RWPE1 (cell line): Measurements from ENCODE around the gene RTN4RL1.

Experiments
- CTCF ChIA-PET: fragments of 350-600 bp; sonication (Branson Sonifier 250); formaldehyde crosslinking; extraction: SDS; loops from one replicate; lab custom pipeline; 2021; lab: Yijun Ruan, JAX
- POLR2A ChIA-PET: fragments of 400-600 bp; formaldehyde crosslinking; extraction: SDS; loops from one replicate; lab custom pipeline; 2020; ENCODE audit warnings: antibody characterized with exemption; ENCODE audit not compliant: low non-redundant PET; lab: Yijun Ruan, JAX
- DNase-seq: peaks from one replicate; pipeline ENCODE4 v3.0.0; 2012; ENCODE audit warnings: low spot score
- H3K27ac ChIP-seq: fragments of 450-650 bp; 2 replicates; pipeline ENCODE4 v1.5.1; 2017
- TF ChIP-seq, protein P1 (sequence below): fragments of 450-650 bp; conservative IDR thresholded peaks from 2 replicates; pipeline ENCODE4 v1.5.1; 2017; ENCODE audit warnings: low read depth, mild to moderate bottlenecking

The RTN4RL1 gene

DNA sequence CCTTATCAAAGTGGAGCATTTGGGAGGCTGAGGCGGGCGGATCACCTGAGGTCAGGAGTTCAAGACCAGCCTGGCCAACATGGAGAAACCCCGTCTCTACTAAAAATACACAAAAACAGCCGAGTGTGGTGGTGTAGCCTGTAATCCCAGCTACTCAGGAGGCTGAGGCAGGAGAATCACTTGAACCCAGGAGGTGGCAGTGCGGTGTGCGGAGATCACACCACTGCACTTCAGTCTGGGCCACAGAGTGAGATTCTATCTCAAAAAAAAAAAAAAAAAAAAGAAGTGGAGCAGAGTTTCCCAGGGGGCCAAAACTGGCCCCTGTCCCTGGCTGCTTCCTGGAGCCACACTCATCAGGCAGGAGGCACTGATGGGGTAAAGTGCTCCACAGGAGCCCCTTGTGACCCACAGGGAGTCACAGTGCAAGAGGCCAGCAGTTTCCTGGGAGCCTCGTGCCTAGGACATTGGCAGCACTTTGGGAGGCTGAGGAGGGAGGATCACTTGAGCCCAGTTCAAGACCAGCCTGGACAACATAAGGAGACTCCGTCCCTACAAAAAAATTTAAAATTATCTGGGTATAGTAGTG lies 44.4 kb downstream of the RTN4RL1 start:
- ChIA-PET CTCF (no interaction called here), POLR2A (no interaction called here)
- TF ChIP-seq, protein P1, sequence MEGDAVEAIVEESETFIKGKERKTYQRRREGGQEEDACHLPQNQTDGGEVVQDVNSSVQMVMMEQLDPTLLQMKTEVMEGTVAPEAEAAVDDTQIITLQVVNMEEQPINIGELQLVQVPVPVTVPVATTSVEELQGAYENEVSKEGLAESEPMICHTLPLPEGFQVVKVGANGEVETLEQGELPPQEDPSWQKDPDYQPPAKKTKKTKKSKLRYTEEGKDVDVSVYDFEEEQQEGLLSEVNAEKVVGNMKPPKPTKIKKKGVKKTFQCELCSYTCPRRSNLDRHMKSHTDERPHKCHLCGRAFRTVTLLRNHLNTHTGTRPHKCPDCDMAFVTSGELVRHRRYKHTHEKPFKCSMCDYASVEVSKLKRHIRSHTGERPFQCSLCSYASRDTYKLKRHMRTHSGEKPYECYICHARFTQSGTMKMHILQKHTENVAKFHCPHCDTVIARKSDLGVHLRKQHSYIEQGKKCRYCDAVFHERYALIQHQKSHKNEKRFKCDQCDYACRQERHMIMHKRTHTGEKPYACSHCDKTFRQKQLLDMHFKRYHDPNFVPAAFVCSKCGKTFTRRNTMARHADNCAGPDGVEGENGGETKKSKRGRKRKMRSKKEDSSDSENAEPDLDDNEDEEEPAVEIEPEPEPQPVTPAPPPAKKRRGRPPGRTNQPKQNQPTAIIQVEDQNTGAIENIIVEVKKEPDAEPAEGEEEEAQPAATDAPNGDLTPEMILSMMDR = no peak
- no peak for DNase-seq
- peak overlapping the region; percentile 93 for H3K27ac ChIP-seq

DNA sequence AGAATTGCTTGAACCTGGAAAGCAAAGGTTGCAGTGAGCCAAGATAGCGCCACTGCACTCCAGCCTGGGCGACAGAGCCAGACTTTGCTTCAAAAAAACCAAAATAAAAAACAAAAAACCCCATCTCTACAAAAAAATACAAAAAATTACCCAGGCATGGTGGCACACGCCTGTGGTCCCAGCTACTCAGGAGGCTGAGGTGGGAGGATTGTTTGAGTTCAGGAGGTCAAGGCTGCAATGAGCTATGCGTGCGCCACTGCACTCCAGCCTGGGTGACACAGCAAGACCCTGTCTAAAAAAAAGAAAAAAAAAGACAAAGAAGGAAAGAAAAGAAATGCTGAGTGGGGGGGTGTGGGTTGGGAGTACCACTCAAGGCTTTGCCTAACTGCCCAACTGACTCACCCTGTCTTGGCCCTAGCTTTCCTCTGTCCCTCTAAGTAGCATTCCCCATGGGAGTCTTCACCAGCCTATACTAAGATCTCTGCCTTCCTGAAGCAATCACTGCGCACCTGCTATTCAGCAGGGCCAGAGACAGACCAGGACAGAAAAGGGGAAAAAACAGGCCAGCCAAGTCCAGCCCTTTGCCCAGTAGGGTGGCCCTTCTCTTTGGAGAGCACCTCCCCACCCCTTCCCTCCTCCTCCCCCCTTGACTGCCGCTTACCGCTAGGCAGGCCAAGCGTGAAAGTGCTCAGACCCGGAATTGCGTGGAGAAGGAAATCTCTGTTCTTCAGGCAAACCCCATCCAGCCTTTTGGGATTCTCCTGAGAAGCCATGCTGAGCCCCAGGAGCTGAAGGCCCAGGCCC lies 45.8 kb downstream of the RTN4RL1 start:
- ChIA-PET CTCF (no interaction called here), POLR2A (no interaction called here)
- no peak for DNase-seq
- peak overlapping the region; percentile 93 for H3K27ac ChIP-seq
- TF ChIP-seq, protein P1 = no peak

DNA sequence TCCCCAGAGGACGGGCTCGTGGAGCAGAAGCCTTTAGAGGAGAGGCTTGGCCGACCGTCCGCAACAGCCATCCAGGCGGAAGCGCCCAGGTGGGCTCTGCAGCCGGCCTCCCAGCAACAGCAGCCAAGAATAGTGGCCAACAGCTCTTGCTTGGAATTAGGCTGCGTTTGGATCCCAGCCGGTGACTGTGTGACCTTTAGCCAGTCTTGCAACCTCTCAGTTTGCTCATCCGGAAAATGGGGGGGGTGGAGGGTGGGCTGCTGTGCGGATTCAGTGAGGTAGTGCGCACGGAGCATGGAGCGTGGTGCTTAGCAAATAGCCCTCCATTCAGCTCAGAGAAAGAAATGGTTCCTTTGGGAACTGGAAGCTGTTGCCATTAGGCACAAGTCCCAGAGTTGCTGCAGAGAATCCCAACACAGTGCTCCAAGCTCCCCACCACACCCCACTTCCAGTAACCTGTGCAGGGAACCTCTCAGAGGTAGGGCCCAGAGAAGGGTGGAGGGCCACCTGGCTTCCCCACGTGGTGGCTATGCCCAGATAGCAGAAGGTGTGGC lies 46.7 kb downstream of the RTN4RL1 start:
- no peak for DNase-seq
- H3K27ac ChIP-seq = no peak overlapping the region
- POLR2A ChIA-PET = no interaction called here
- TF ChIP-seq, protein P1 = no peak
- CTCF ChIA-PET = interaction anchor here (0.6 kb wide), 1 partner anchor 61 kb away, joined by 6 read pairs; no protein-coding TSS in a partner anchor

DNA sequence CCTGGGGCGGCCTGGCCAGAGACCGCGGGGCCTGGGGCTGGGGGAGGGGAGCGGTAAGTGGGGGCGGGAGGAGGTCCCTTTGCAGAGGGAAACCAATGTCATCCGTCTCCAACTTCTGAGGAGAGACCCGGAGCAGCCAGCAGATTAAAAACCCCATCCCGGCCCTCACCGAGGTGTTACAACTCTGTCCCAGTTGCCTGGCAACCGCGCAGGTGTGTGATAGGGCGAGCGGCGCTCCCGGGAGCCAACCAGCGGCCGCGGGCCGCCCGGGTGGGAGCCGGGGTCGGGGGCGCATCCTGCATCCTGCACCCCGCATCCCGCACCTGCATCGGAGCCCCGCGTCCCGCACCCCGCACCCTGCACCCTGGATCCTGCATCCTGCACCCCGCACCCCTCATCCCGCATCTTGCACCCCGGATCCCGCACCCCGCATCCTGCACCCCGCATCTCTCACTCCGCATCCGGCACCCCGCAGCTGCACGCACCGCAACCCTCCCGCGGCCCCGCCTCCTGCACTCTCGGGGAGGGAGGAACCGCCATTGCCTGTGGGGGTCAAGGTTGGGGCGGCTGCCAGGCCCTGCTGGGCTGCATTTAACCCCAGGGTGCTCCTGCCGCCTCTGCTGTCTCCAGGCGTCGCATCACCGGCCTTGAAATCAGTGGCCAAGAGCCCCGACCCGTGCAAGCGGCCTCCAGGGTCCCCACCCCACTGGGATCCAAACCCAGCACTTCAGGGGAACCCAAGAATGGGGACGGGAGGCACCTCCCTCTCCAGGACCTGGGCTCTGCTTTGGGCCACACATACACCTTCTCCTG lies 47.3 kb downstream of the RTN4RL1 start:
- no peak overlapping the region for H3K27ac ChIP-seq
- TF ChIP-seq, protein P1 = no peak
- CTCF ChIA-PET = interaction anchor here (0.6 kb wide), 1 partner anchor 61 kb away, joined by 6 read pairs; no protein-coding TSS in a partner anchor
- POLR2A ChIA-PET = no interaction called here
- DNase-seq = no peak

DNA sequence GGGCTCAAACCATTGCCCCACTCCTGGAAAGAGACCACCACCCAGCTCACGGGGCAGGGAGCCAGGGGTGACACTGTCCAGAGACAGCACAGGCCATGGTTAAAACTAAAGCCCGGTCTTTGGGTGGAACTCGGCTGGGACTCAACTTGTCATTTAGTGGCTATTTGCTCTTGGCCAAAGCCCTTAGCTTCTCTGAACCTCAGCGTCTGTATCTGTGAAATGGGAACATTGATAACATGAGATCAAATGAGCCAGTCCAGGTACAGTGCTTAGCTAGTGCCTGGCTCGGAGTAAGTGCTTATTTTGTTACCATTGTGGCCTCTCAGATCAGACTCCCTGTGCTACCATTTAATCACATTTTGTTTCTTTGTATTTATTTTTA lies 48.5 kb downstream of the RTN4RL1 start:
- H3K27ac ChIP-seq = no peak overlapping the region
- TF ChIP-seq, protein P1 = no peak
- no peak for DNase-seq
- POLR2A ChIA-PET = no interaction called here
- CTCF ChIA-PET = interaction anchor here (0.5 kb wide), 1 partner anchor 14 kb away, joined by 3 read pairs; no protein-coding TSS in a partner anchor

DNA sequence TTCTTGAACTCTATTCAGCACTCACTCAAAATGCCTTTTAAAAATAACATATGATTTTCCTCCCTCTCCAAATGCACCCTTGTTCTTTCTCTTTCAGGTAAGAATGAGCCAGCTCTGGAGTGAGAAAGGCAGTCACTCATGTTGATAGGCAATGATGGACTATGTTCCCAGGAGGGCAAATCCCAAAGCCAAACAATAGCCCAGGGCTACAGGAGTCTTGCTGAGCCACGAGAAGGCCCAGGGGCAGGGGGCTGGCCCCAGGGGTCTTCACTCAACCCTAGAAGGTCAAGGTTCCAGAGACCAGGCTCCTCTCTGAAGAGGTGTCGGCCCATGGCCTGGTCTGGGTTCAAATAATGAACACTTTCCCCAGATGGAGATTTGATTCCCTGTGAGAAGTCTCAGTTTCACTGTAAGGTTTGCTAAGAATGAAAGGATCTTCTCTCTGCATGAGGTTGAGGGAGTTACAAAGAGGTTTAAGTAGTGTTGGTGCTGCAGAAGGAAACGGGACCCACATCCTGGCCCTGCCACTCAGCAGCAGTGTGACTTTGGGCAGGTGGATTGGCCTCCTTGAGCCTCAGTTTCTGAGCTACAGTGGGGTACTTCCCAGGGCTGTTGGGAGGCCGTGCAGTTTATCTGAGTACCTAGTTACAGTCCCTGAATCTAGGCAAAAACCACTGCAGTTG lies 49.0 kb downstream of the RTN4RL1 start:
- POLR2A ChIA-PET = no interaction called here

More for the DNA sequence above, 49.0 kb downstream of the RTN4RL1 start:
- CTCF ChIA-PET = interaction anchor here (0.5 kb wide), 1 partner anchor 14 kb away, joined by 3 read pairs; no protein-coding TSS in a partner anchor
- no peak overlapping the region for H3K27ac ChIP-seq
- TF ChIP-seq, protein P1 = no peak
- no peak for DNase-seq
